Measurements from ENCODE around the gene MGME1.
A peak's percentile ranks its signal among the peaks of the same experiment; 100 is the strongest.

The MGME1 gene

GRCh38 chr20:17936286-17936760, 32.5 kb upstream of the MGME1 start:
- H3K36me3 Mint-ChIP-seq = peaks cover 18% of the 10 kb centered on the region
- no peak overlapping the region for H3K27ac Mint-ChIP-seq
- peaks cover 19% of the 10 kb centered on the region for H3K27me3 Mint-ChIP-seq
- no peak overlapping the region for H3K4me3 Mint-ChIP-seq
- peaks cover 3% of the 10 kb centered on the region for H3K9me3 Mint-ChIP-seq
- no peak for ATAC-seq
- peaks cover 32% of the 10 kb centered on the region for H3K4me1 Mint-ChIP-seq

- Mint-ChIP-seq H3K4me1 (peaks cover 34% of the 10 kb centered on the region), H3K36me3 (peaks cover 22% of the 10 kb centered on the region), H3K4me3 (no peak overlapping the region), H3K9me3 (peaks cover 2% of the 10 kb centered on the region), H3K27me3 (peaks cover 12% of the 10 kb centered on the region), H3K27ac (no peak overlapping the region)
- ATAC-seq = no peak
Measured at GRCh38 chr20:17936761-17937732, 31.8 kb upstream of the MGME1 start.

GRCh38 chr20:17938871-17939619, 29.8 kb upstream of the MGME1 start:
- ATAC-seq = peak; percentile 84
- H3K27ac Mint-ChIP-seq = no peak overlapping the region
- H3K4me1 Mint-ChIP-seq = peaks cover 50% of the 10 kb centered on the region
- H3K9me3 Mint-ChIP-seq = no peaks in the 10 kb centered on the region
- no peaks in the 10 kb centered on the region for H3K27me3 Mint-ChIP-seq
- no peak overlapping the region for H3K4me3 Mint-ChIP-seq
- H3K36me3 Mint-ChIP-seq = peaks cover 37% of the 10 kb centered on the region

GRCh38 chr20:17939622-17940223, 29.1 kb upstream of the MGME1 start:
- Mint-ChIP-seq H3K27ac (no peak overlapping the region), H3K36me3 (peaks cover 40% of the 10 kb centered on the region), H3K9me3 (no peaks in the 10 kb centered on the region), H3K27me3 (no peaks in the 10 kb centered on the region), H3K4me1 (peaks cover 57% of the 10 kb centered on the region), H3K4me3 (no peak overlapping the region)
- peak; percentile 9 for ATAC-seq

GRCh38 chr20:17940224-17940971, 28.4 kb upstream of the MGME1 start:
- Mint-ChIP-seq H3K9me3 (no peaks in the 10 kb centered on the region), H3K27ac (no peak overlapping the region), H3K36me3 (peaks cover 47% of the 10 kb centered on the region), H3K27me3 (no peaks in the 10 kb centered on the region), H3K4me1 (peaks cover 62% of the 10 kb centered on the region), H3K4me3 (no peak overlapping the region)
- ATAC-seq = no peak

- H3K4me3 Mint-ChIP-seq = no peak overlapping the region
- H3K36me3 Mint-ChIP-seq = peaks cover 55% of the 10 kb centered on the region
- no peak for ATAC-seq
- no peak overlapping the region for H3K27ac Mint-ChIP-seq
- peaks cover 64% of the 10 kb centered on the region for H3K4me1 Mint-ChIP-seq
- no peaks in the 10 kb centered on the region for H3K9me3 Mint-ChIP-seq
- no peaks in the 10 kb centered on the region for H3K27me3 Mint-ChIP-seq
Measured at GRCh38 chr20:17941087-17941825, 27.6 kb upstream of the MGME1 start.

- Mint-ChIP-seq H3K4me3 (no peak overlapping the region), H3K36me3 (peaks cover 61% of the 10 kb centered on the region)
- ATAC-seq = no peak
Measured at GRCh38 chr20:17941826-17942196, 27.0 kb upstream of the MGME1 start.

GRCh38 chr20:17943343-17943742, 25.5 kb upstream of the MGME1 start:
- Mint-ChIP-seq H3K27ac (no peak overlapping the region), H3K4me1 (peaks cover 69% of the 10 kb centered on the region), H3K4me3 (no peak overlapping the region), H3K36me3 (peaks cover 71% of the 10 kb centered on the region), H3K27me3 (no peaks in the 10 kb centered on the region), H3K9me3 (no peaks in the 10 kb centered on the region)
- ATAC-seq = peak; percentile 68

More at GRCh38 chr20:17941826-17942196, 27.0 kb upstream of the MGME1 start:
- Mint-ChIP-seq H3K4me1 (peaks cover 66% of the 10 kb centered on the region), H3K9me3 (no peaks in the 10 kb centered on the region), H3K27ac (no peak overlapping the region), H3K27me3 (no peaks in the 10 kb centered on the region)

- Mint-ChIP-seq H3K27ac (no peak overlapping the region), H3K9me3 (no peaks in the 10 kb centered on the region)
- ATAC-seq = no peak
Measured at GRCh38 chr20:17944854-17945474, 23.9 kb upstream of the MGME1 start.

GRCh38 chr20:17946040-17946439, 22.8 kb upstream of the MGME1 start:
- Mint-ChIP-seq H3K27ac (no peak overlapping the region), H3K27me3 (no peaks in the 10 kb centered on the region), H3K36me3 (peaks cover 81% of the 10 kb centered on the region), H3K4me3 (no peak overlapping the region), H3K4me1 (peaks cover 45% of the 10 kb centered on the region), H3K9me3 (no peaks in the 10 kb centered on the region)
- no peak for ATAC-seq

More at GRCh38 chr20:17944854-17945474, 23.9 kb upstream of the MGME1 start:
- peaks cover 88% of the 10 kb centered on the region for H3K36me3 Mint-ChIP-seq
- H3K4me1 Mint-ChIP-seq = peaks cover 56% of the 10 kb centered on the region
- H3K4me3 Mint-ChIP-seq = no peak overlapping the region
- H3K27me3 Mint-ChIP-seq = no peaks in the 10 kb centered on the region

- Mint-ChIP-seq H3K27me3 (no peaks in the 10 kb centered on the region), H3K4me3 (no peak overlapping the region), H3K9me3 (no peaks in the 10 kb centered on the region), H3K4me1 (peaks cover 41% of the 10 kb centered on the region), H3K27ac (no peak overlapping the region), H3K36me3 (peaks cover 77% of the 10 kb centered on the region)
- ATAC-seq = no peak
Measured at GRCh38 chr20:17946572-17947473, 22.0 kb upstream of the MGME1 start.

- Mint-ChIP-seq H3K36me3 (peaks cover 78% of the 10 kb centered on the region), H3K4me1 (peaks cover 38% of the 10 kb centered on the region), H3K9me3 (no peaks in the 10 kb centered on the region), H3K27ac (no peak overlapping the region), H3K4me3 (no peak overlapping the region), H3K27me3 (no peaks in the 10 kb centered on the region)
- no peak for ATAC-seq
Measured at GRCh38 chr20:17947474-17947815, 21.4 kb upstream of the MGME1 start.

GRCh38 chr20:17948442-17948841, 20.4 kb upstream of the MGME1 start:
- H3K9me3 Mint-ChIP-seq = no peaks in the 10 kb centered on the region
- no peak overlapping the region for H3K27ac Mint-ChIP-seq
- H3K27me3 Mint-ChIP-seq = no peaks in the 10 kb centered on the region
- peaks cover 38% of the 10 kb centered on the region for H3K4me1 Mint-ChIP-seq
- peaks cover 79% of the 10 kb centered on the region for H3K36me3 Mint-ChIP-seq
- H3K4me3 Mint-ChIP-seq = no peak overlapping the region
- no peak for ATAC-seq
